Right renal cortex interstitium (tissue), 3 donors: Measurements from ENCODE around the gene GPSM1. TPM values are rescaled to one million over a fixed set of nuclear protein-coding genes. Genes with fewer than 3 reads are reported as not detected.

Experiments
- DNase-seq, 3 donors: peaks; one replicate each; pipeline ENCODE4 v3.0.0-alpha.2; 2013; ENCODE audit warnings: low read depth in 3 of 3, low spot score in 2 of 3
- polyA plus RNA-seq, 3 donors: library from polyadenylated mRNA; unstranded; fragments of 120-200 nt; gene quantifications; one replicate each; pipeline ENCODE4 v1.2.1, GENCODE V29; 2013; ENCODE audit not compliant: insufficient read length in 3 of 3

Gene GPSM1
- polyA plus RNA-seq, 3 donors: 22.2 to 22.9 (median 22.7) TPM

DNA sequence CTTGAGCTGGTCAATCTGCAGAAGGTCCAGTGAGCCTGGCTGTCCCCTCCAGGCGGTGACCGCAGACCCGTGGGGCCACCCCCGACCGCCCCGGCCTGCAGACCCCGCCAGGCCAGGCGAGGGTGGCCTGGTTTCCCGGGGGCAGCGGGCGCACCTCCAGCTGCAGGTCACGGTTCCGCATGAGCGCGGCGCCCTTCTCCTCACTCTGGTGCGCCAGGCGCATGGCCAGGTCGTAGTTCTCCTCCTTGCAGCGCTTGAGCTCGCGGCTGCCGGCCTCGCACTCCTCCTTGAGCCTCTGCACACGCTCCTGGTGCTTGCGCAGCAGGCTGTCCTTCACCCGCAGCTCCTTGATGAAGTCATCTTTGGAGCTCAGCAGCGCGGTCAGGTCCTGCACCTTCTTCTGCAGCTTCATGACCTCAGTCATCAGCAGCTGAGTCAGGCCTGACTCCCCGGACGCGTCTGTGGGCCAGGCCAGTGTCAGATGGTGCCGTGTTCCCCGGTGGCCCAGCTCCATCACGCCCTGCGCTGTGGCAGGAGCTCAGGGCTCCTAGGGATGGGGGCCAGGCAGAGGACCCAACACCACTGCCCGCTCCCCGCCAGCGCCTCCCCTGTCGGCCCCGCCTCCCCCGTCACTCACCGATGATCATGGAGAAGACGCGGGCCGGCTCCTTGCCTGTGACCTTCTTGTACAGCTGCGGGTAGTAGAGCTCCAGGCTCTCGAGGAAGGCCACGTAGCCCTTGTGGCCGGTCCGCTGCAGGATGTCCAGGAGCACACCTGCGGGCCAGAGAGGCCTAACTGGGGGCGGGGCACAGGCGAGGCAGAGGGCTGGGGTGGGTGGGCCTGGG is 43.6 kb downstream of the GPSM1 start:
- no peak for DNase-seq

DNA sequence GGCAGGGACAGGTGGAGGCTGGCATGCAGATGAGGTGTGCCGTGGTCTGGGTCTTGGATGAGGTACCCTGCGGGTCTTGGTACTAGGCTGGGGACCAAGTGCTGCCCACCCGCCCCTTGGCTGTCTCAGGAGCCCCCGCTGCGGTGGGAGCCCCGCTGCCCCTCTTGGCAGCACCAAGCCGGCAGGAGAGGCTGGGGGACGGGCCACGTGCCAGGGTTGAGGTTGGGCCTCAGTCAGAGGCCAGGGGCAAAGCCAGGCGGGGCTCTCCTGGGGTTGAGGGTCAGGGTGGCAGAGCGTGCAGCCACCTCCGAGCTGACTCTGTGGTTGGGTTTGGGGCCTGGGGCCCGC is 44.2 kb downstream of the GPSM1 start:
- DNase-seq: no peak

DNA sequence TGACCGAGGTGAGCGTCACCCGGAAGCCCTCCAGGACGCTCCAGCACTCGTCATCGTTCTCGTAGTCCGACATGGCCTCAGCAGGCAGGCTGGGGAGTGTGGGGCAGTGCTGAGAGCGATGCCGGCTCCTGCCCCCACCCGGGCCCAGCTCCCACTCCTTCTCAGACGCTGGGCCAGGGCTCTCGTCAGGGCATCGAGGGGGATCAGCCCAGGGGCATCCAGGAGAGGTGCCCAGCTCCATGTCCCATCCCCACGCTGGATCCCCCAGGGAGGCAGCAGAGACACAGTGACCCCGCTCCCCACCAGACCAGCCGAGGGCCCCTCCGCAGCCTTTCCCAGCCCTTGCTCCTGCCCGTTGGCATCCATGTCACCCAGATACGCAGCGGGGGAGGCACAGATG is 44.7 kb downstream of the GPSM1 start:
- no peak for DNase-seq

DNA sequence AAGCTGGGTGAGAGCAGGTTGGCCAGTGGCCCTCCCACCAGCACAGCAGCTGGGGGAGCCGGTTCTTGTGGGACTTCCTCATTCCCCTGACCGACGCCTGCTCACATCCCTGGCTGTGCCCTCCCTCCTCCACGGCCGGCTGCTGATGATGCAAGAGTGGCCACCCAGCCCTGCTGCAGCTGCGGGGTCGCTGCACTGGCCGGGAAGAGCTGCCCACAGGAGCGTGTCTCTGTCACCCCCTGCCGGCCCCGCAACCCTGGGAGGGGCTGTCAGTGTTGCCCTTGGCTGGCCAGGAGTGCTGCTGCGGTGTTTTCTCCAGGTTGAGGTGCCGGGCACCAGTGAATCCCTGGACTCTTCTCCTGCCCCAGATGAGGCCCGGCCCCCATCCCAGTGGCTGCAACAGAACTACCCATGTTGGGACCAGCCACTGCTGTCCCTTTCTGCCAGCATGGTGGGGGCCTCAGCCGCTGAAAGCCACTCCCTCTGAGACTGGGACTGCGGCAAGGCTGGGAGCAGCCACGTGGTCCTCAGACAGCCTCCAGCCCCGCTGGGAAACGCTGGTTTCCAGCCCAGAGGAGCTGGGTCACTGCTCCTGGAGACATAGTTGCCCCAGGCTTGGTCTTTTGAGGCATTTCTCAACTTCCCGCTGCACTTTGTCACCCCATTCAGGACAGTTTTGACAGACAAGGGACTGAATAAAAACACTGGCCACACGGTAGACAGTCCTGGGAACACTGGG is 45.4 kb downstream of the GPSM1 start:
- no peak for DNase-seq

DNA sequence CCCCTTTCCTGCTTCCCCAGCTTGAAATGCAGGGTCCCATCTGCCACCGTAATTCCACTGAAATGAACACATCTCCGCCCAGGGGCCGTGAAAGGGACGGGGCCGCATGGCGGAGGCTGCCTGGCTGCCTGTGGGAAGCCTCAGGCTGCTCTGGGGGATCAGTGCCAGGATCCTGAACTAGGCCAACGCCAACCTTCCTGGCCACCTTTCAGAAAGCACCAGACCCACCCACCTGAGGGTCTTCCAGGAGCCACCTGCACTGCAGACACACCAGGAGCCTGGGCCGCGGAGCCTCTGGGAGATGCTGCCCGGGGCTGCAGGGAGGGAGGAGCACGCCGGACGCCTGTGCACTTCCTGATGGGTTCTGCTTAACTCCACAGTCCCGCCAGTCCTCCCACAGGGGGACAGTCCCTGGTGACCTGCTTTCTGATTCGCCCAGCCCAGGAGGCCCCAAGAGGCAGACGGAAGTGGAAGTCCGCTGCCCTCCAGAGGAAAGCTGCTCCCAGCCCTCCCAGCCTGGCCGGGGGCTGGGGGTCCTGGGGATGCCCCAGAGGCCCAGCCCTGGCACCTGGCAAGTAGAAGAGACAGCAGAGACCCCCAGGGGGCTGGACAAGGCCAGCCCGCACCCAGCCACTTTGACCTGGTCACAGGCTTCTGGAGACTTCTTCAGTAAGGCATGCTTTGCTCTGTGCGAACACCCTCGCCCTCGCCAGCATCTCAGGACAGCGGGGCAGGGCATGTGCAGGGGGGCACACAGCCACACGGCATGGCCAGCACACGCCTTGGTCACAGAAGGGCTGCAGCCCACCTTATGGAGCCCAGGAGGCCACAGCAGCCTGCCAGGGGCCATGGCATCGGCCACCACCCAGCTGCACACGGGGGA is 46.2 kb downstream of the GPSM1 start, which contains the start of gene CARD9:
TSS of gene CARD9 (minus strand) at position 370 of the 883 bp plus-strand sequence. CDS start 1,591 bp downstream, outside the sequence.
- DNase-seq: no peak

DNA sequence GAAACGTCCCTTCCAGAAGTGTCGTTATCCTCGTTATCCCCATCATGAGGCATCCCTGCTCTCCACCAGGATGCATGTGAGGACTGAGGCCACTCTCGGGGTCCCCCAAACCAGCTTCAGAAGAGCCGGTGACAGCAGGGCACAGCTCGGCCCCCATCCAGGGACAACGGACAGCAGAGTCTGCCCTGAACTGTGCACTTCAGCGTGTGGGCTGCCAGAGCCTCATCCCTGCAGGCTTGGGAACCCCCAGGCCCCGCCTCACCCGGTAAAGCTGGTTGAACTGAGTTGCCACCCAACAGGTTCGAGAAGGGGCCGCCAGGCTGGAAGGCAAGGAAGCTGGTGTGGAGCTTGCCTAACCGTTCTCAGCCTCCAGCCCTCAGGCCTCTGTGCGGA is 46.8 kb downstream of the GPSM1 start:
- DNase-seq: no peak

DNA sequence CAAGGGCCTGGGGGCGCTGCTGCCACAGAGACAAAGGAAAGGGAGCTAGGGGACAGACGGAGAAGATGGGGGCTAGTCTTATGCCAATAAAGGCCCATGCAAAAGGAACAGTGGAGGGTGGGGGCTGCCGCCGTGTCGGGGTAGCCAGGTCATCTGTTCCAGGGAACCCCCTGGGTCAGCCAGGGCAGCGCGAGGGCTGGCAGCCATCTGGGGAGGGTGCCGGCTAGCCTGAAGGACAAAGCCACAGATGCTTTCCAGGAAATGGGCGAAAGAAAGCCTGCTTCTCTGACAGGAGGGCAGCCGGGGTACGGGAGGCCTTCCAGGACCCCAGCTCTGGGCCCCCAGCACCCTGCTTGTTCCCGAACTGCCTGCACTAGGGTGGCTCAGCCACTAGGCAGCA is 47.8 kb downstream of the GPSM1 start:
- DNase-seq: no peak

DNA sequence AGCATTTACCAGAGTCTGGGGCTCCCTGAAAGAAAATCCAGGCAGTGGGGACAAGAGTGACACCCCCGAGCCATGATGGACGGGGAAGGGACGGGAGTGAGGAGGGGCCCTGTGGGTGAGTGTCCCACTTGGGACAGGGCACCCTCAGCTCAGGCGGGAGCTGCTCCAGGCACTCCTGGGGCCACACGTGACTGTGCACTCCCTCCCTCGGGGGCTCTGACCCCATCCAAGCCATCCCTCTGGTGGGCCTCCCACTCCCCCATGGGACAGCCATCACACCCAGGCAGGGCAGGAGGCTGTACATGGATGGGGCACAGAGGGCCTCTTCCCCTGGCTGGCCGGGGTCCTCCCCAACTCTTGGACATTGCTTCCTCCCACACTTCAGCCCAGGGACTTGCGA is 49.1 kb downstream of the GPSM1 start:
- DNase-seq: no peak

DNA sequence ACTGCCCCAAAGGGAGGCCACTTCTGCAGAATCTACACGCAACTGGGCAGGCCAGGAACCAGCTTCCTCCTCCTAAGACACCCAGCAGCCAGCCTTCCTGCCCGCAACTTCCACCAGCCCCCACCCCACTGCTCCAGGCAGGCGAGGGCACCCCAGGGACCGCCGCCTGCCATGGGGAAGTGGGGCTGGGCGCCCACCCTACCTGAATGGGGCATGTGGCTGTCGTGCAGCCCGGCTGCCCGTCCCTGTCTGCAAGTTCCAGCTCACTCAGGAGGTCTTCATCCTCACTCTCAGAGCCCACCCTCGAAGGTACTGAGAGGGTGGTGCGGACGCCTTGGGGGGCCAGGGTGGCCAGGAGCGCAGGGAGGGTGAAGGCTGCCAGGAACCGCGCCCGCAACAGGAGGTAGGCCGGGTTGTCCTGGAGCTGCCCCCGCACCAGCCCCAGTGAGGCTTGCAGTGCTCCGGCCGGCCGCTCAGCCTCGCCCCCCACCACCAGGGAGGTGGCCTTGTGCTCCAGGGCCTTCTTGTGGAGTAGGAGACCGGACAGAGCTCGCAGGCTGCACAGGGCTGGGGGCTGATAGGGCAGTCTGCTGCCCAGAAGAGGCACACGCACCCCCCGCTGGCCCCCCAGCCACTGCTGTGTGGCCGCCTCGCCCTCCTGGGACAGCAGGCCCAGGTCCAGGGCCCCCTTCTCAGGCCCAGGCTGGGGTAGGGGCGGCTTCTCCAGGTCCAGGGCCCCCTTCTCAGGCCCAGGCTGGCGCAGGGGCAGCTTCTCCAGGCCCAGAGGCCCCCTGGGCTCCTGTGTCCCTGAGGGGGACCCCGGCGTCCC is 50.2 kb downstream of the GPSM1 start:
- no peak for DNase-seq

DNA sequence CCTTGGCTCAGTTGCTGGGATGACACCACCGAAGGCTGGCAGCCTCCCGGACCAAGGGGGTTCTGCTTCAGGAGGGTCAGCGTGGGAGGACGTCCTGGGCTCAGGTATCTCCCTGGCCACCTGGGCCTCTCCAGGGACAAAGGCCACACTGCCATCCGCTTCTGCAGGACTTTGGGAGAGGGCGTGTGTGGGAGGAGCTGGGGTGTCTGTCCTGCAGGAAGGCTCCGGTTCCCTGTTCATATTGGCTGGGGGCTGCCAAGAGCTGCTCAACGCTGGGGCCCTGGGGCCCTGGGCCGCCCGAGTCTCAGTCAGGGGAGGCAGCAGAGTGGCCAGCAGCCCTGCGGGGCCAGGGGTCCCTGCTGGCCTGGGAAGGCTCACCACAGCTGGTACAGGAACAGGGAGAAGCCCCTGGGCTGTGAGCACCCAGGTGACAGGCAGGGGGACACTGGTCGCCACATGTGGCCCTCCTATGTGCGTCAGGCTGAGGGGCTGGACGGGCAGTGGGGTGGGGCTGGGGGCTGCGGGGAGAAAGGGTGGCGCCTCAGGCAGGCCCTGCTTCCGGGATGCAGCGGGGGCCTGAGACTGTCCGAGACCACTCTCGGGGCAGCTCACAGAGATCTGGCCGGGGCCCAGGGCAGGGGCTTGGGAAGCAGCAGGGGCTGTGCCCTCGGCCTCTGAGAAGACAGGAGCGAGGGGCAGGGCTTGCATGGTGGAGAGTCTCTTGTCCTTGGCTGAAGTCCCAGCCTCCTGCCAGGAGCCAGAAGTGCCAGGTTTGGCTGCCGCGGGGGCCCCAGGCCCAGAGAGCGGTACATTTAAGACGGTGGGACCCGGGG is 51.0 kb downstream of the GPSM1 start:
- DNase-seq: no peak

DNA sequence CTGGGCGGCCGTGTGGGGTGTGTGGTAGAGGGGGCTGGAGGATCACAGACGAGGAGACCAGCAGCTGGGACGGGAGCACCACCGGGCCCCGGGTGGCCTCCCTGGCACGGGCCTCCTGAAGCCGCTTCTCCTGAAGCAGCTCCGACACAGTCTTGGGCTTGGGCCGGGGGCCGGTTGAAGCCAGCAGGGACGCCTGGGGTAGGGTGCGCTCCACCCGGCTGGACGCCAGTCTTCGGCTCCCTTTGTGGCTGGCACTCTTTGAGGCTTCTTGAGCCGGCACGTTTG is 51.6 kb downstream of the GPSM1 start:
- DNase-seq: no peak

DNA sequence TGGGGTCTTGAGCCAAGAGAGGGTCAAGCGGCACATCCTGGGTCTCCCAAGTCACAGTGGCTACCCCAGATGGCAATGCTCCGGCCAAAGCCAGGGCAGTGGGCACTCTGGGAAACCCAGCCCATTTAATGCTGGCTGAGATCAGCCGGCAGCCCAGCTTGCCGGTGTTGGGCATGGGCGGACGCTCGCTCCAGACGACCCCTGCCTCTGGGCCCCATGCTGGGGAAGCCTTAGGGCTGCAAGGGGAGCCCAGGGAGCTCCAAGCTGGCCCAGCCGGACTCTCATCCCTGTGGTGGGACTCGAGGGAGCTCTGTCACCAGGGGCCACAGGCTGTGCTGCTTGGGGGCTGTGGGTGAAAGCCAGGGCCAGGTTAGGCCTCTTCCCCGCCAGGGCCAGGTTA is 52.1 kb downstream of the GPSM1 start:
- DNase-seq: no peak

DNA sequence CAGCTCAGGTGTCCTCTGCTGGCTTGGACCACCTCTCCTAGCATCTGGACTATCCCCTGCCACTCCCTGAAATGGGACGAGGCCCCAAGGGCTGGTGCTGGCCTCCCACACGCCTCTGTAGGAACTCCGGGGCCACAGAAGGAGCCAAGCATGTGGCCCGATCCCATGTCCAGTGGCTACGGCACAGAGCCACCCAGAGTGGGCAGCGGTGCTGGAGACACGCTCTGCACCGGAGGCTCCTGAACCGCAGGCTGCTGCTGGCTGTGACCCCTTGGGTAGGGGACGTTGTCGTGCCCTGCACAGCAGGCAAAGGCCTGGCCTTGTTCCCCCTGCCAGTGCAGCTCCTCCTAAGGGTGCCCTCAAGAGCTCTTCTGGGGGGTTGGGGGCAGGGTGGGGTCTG is 52.6 kb downstream of the GPSM1 start:
- DNase-seq: no peak

DNA sequence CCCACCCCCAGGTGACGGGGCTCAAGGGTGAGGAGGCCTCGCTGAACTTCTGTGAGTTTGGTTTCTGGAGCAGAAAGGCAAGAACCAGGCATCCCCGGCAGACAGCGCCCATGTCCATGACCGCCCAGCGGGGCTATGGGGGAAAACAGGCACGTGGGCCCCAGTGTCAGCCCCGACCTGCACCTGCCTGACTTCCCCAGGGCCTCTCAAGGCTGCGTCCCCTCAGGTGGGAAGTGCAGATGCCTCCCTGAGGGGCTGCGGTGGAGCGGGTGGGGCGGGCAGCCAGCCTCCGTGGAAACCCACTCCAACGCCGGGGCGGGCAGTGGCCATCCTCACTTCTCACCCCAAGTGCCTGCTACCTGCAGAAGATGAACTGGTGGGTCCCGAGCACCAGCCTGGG is 53.0 kb downstream of the GPSM1 start:
- no peak for DNase-seq

DNA sequence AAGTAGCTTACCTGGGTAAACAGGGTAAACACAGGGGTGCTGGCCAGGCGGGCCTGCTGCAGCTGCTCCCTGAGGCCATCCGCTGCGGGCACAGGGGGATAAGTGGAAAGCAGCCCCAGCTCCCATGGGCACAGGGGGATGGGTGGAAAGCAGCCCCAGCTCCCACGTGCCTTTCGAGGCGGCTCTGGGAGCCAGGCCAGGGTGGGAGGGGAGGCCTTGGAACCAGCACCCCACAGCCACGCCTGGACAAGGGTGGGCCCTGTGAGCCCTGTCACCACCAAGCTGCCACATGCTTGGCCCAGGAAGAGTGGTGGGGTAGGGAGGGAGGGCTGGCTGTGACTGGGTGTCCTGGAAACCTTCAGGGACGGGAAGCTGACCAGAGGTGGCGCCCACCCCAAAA is 54.0 kb downstream of the GPSM1 start:
- no peak for DNase-seq

DNA sequence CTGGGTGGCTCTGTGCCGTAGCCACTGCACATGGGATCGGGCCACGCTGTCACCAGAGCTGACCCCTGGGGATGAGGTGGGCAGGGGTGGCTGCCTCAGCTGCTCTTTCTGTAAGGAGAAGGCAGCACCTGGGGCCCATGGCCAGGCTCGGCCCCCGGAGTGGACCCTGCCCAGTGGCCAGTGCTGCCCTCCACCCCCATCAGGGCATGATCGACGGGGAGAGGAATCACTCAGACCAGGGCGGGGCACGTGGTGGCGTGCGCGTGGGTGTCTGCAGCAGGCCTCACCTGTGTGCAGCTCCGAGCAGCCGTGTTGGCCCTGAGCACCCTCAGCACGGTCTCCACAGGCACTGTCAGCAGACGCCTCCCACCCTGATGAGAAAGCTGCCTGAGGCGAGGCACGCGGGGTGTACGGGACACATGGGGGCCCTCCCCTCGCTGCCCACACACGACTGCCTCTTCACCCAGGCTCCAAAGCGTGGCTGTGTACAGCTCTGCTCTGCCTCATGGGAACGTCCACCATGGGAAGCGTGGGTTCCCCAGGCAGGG is 54.7 kb downstream of the GPSM1 start:
- DNase-seq: no peak

DNA sequence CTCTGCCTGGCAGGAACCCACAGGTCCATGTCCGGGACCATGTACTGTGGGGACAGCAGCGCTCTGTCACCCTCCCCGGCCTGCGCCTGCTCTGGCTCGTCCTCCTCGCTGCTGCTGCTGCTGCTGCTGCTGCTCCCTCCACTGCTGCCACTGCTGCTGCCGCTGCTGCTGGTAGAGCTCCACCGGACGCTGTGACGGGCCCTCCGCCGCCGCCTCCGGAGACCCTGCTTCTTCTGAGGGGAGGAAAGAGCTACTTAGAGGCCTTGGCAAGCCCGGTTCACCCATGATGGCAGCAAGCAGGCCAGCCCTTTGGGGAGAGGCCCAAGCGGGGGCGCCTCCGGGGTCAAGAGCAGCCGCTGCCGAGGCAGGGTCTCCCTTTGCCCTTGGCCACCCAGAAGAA is 56.1 kb downstream of the GPSM1 start:
- DNase-seq: no peak

DNA sequence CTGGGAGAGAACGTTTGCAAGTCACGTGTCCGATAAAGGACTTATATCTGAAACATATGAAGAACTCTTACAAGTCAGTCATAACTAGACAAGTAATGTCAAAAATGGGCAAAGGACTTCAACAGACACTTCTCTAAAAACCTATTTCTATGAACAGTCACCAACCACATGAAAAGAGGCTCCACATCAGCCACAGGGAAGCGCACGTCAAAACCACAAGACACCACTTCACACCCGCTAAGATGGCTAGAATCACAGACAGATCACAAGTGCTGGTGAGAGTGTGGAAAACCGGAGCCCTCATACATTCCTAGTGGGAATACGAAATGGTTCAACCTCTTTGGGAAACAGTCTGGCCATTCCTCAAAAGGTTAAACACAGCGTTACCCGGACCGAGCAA is 57.7 kb downstream of the GPSM1 start:
- no peak for DNase-seq

DNA sequence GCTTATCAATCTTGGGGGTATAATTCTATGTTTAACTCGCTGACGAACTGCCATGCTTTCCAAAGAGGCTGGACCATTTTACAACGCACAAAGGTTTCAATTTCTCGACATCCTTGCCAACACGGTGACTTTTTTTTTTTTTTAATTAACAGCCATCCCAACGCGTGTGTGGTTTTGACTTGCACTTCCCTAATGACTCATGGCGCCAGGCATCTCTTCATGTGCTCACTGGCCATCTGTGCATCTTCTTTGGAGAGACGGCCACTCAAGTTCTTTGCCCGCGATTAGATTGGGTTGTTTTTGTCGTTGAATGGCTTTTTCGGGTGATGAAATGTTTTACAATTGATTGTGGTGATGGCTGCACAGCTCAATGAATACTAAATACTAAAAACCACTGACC is 58.7 kb downstream of the GPSM1 start:
- no peak for DNase-seq
